ENCODE data around the gene PAX6.

Gene PAX6

DNA sequence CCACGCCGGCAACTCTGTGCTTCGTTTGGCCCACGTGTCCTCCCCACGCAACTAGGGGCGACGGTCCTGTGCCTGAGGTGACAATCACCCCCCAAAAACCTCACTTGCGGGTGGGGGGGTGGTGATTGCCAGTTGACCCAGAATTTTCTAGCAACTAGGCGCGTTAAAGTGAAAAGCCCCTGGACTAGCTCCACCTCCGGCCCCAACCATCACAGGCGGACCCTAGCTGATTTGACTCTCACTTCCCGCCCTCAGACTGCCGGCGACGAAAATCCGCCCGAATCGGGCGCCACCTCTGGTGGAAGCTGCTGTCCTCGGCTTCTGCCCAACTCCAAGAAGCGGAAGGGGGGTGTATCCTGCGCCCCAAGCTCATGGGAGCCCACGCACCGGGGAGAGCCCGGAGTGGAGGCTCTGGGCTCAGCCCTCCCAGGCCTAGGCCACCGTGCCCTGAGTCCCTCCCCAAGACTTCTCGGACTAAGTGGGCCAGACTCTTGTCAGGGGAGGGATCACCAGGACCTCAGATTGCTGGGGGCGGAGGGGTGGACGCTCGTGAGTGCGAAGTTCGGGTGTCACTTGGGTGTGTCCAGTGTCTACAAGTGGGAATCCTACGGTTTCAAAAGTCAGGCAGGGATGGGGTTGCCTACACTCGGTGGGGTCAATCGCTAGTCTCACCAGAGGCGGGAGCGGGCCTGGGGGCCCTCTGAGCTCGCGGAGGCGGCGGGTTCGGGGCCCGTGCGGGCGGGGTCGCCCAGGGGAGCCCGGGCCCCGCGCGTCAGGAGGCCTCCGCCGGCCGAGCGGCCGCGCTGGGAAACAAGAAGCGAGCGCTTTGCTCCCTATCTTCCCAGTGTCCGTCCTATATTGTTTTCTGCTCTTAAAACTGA, 12.3 kb downstream of the PAX6 start:
- no peak for FAIRE-seq
- DNase-seq (ENCODE audit: low spot score) = no peak

DNA sequence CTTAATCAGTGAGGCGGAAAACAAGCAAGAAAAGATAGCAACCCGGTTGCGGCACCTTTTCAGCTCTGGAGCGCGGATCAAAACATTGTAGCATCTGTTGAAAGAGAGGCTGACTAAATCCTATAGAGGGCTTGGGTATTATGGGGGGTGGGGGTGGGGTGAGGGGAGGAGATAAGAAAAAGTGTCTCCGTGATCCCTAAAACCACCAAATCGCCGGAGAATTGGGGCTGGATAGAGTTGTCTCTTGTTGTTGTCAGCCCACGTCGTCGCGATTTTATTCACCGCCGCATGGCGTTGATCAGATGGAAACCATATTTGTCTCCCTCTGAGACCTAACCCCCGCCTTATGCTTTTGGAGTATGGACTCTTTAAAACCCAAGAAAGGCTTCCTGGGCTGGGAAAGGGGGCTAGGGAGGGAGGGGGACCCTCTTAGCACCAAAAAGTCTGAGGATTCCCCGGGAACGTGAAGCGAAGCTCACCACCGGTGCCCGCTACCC, 13.0 kb downstream of the PAX6 start:
- DNase-seq (ENCODE audit: low spot score) = no peak
- FAIRE-seq = no peak

DNA sequence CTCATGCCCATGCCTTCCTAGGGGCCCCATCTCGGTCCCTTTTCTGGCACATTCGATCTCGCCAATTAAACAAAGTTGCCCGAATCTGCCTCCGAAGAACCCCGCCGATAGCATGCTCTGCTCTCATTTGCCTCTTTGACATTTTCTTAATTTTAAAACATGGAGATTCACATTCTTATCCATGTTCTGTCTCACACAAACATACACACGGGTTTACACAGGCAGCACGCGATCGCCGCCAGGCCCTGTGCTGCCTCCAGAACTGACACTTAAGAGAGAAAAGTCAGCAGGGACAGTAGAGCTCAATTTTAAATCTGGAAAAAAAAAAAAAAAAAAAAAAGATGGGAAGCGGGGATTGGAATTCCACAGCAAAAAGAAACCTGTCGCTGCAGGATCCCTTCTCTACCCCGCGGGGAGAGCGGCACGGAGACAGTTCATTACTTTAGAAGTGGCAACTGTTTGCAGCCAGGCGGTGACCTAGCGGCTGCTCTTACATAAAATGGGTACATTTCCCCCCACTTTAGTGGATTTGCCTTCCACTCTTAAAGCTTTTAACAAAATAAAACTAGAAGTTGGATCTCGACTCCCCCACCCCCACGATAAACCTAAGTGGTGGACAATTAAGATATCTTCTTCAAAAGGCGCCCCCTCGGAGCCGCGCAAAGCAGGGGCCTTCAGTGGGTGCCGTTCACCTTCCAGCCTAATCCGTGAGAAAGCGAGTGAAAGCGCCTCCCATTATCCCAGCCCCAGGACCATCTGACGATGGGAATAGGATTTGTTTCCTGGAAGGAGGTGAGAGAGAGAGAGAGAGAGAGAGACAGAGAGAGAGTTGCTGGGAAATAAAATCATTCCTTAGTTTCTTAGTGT, 13.7 kb downstream of the PAX6 start:
- no peak for DNase-seq (ENCODE audit: low spot score)
- no peak for FAIRE-seq

DNA sequence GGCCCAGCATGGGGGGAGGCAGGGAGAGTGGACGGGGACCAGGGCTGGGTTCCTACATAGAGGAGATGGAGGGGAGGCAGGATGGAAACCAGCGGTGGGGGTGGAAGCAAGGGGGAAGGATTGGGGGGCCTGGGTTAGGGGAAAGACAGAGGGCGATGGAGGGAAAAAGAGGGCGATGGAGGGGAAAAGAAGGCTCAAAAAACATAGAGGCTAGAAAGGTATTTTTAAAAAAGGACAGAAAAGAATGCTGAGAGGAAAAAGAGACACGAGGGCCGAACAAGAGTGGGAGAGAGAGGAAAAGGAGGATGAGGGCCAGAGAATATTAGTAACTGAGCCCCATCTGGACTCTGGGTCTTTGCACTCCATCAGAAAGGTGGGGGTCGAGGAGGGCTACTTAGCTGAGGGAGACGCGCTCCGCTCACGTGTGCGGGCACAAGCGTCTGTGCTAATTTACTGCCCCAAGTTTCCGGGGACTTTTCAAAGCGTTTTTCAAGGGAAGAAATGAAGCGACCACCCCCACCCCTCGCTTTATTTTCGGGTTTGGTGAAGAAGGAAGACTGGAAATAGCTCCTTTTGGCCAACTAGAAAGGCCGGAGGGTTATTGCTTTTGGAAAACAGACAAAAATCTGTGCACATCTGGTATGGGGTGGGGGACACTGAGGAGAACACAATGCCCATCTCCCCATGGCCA, 14.5 kb downstream of the PAX6 start:
- no peak for FAIRE-seq
- no peak for DNase-seq (ENCODE audit: low spot score)

DNA sequence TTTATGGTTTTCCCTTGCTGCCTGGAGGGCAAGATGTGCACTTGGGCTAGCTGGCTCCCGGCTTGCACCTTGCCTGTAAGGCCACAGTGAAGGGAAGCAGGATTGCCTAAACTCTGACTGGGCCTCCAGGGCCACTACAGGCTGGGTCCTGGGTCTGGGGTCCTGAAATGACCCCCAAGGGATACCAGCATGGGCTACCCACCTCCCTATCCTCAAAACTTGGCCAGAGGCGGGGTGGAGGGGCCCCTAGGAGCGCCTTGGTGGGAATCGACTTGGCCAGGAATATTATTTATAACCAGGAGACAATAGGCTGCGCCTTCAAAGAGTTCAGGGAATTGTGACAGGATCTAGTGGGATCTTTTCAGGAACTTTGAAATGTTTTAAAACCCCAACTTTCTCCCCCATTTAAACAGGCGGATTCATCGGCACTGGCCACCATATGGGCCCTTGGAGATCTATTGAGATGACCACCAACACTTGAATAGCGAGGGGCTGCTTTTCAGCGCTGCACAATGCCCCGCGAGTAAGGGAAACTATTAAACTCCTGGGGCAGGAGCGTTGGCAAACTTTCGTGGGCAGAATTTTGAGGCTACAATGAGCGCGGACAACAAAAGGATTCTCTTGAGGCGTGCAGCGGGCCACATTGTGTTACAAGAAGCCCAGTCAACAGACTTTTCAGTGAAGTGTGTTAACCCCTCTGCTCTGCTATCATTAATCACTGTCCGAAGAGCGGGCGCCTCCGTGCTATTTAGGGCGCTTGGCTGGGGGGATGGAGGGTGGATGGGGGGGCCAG, 15.2 kb downstream of the PAX6 start:
- no peak for FAIRE-seq
- no peak for DNase-seq (ENCODE audit: low spot score)

DNA sequence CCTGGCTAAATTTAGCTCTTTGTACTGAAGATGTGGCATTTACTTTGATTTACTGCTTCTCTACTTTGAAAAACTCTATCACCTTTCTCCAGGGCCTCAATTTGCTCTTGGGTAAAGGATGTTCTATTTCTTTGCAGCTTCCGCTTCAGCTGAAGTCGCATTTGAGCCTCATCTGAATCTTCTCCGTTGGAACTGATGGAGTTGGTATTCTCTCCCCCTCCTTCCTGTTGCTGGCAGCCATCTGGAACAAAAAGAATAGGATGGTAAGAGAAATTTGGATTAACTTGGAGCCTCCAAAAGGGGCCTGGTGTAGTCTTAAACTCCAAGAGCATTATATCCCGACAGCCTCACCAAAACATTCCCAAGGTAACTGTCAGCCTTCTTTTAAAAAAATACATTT, 16.6 kb downstream of the PAX6 start:
- no peak for DNase-seq (ENCODE audit: low spot score)
- FAIRE-seq = no peak

DNA sequence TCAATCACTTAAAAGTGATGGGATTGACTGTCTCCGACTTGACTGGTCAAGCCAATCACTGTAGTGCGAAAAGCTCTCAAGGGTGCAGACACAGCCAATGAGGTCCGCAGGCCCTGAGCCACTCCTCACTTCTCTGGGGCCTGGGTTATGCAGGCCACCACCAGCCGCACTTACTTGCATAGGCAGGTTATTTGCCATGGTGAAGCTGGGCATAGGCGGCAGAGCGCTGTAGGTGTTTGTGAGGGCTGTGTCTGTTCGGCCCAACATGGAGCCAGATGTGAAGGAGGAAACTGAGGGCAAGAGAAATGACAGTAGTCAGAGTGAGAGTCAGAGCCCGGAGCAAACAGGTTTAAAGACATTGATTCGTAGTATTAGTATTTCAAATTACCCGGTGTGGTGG, 17.9 kb downstream of the PAX6 start:
- DNase-seq (ENCODE audit: low spot score) (no peak), FAIRE-seq (no peak)

DNA sequence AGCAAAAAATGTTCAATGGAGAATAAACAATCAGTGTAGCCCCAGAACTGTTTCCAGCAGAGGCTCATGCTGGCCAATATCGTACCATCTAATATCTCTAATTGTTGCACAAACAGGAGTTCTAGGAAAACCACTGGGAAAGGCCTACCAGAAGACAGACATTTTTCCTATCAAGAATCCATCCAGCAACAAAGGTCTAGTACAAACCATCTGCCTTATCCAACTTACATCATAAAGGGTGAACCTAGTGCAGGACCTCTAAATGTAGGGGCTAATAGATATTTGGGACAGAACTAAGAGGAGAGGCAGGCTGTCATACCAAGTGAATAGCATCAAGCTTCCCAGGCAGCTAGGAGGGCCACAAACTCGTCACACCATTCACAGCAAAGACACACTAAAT, 18.7 kb downstream of the PAX6 start:
- FAIRE-seq = no peak
- no peak for DNase-seq (ENCODE audit: low spot score)

DNA sequence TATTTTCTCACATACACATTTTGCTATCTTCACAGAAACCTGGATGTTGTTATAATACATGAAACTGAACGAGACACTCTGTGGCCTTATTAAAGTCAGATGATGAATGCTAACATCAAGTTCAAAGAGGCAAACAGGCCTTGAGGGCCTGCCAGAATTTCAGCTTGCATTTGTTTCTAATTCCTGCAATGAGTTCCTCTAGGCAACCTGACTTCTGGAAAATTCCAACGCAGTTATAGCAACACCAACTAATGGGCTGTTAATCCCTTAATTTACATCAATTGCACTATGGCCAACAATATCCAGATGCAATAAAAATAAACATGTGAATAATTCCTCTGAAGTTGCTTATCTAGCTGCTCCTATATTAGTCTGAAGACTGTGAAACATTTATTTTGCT, 19.1 kb downstream of the PAX6 start:
- no peak for FAIRE-seq
- DNase-seq (ENCODE audit: low spot score) = no peak

DNA sequence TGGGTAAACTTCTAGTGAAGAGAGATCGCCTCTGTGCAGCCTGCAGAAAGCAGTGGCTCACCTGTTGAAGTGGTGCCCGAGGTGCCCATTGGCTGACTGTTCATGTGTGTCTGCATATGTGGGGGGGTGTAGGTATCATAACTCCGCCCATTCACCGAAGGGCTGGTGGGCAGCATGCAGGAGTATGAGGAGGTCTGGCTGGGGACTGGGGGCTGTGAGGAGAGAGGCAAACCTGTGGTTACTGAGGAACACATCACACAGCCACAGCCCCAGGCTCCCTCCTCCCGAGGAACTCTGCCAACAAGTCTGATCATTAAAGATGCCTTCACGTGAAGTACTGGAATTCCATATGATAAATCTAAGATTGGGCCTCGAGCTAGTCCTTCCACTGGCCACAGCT, 20.5 kb downstream of the PAX6 start:
- FAIRE-seq (no peak), DNase-seq (ENCODE audit: low spot score) (no peak)

DNA sequence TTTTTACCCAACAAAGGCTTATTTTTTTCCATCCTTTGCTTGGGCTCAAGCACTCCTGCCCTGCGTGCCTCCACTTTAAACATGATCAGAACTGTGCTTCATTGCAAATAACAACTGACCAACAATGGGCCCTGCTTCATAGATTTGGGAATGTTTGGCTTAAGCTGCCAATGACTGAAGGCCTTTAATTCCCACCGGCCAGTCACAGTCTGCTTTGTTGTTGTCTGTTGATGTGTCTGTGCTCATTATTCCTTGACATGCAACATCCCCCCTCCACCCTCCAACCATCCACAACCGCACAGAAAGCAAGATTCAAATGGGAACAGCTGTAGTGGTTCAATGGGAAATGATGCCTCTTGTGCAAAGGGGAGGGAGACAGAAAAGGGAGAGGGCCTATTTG, 23.0 kb downstream of the PAX6 start:
- DNase-seq (ENCODE audit: low spot score) (no peak), FAIRE-seq (no peak)

DNA sequence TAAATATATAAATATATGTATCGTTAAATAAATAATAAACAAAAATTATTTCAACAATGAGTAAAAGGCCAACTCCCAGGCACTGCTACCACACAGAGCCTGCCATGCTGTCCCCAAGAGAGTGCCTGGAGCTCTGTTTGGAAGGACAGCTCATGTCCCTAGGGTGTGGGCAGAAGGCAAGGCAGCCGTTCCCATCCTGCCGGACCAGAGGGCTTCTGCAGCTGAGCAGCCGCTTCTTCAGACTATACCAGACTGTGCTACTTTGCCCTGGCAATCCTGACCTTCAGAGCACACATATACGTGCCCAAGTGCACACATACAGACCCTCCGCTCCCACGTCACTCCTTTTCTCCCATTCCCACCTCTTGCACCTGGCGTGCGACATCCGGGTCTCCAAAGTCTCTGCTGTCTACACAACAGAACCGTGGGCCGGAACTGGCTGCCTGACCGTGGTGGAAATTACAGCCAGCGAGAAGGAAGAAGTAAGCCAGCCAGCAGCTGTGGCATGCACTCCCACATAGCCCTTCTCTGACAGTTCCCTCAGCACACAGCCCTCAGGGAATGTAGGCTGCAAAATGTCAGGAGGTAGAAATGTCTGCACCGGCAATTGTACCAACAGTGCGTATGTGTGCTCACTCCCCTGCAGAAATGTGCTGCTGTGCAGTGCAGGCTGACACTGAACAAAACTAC, 24.0 kb downstream of the PAX6 start:
- DNase-seq (ENCODE audit: low spot score) (no peak), FAIRE-seq (no peak)

DNA sequence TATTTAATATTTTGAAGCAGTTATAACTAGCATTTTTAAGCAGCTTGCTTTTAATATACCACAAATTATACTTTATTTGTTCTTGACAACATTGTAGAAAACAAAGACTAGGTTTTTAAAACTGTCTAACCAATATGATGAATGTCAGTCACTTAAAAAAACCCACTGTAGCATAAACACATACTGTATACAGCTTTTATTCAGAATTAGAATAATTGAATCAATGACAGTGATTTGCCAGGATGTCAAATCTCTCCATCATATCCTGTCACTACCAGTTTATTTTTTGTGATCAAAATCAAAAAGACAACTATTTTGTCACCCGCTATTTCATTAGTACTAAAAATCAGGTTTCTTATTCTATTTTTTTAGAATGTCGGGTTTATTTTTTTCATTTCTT, 26.5 kb downstream of the PAX6 start:
- no peak for FAIRE-seq

DNA sequence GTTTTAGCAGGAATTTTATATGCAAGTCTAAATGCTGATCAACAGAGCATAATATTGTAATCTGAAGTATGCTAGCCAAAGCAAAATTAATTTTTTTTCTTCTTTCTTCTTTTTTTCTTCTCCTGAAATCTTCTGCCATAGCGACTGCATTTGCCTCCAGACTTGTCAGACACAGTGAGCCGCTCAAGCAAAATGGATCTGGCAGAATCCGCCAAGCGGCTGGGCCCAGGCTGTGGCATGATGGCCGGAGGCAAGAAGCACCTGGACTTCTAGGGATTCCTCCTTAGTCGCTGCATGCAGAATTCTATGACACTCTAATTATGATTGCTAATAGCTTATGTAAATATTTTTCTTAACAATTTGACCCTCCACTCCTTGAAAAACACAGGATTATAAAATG, 27.9 kb downstream of the PAX6 start:
- DNase-seq (ENCODE audit: low spot score) = no peak
- no peak for FAIRE-seq

More for the DNA sequence above, 26.5 kb downstream of the PAX6 start:
- no peak for DNase-seq (ENCODE audit: low spot score)

DNA sequence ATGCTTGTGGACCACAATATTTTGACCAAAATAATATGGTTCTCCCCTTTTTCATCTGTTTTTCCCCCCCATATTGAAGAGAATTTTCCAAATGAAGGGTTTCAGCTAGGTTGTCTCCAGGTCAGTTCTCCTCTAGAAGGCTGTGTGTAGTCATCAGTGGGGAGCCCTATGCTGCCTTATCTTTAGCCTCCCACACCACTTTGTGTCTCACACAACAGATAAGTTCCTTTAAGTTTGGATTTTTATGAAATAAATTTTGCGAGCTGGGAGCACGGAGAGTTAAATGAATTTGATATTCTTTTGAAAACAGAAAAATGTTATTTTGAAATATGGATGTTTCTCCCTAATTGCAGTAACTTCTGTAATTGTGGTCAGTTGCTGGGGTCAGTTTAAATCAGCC, 28.9 kb downstream of the PAX6 start:
- DNase-seq (ENCODE audit: low spot score) (no peak), FAIRE-seq (no peak)

DNA sequence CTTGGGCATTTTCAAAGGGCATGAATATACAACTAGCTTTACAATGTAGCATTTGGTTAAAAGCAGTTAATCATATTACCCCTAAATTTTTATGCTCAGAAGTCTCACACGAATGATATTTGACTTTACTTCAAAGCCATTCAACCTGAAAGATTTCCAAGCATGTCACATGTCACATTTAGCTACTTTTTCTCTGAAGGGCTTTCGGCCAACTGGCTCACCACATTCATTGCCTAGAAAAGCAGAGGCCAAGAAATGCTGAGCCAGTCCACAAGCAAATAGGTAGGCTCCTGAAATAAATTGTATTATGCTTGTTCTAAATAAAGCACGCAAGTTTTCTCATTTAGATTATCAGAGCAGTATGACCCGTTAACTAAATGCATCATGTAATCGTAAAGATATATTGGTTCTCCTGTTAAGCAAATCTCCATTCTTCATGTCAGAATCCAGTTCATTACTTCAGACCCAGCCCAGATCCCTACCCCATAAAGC, 30.6 kb downstream of the PAX6 start:
- no peak for FAIRE-seq
- no peak for DNase-seq (ENCODE audit: low spot score)

DNA sequence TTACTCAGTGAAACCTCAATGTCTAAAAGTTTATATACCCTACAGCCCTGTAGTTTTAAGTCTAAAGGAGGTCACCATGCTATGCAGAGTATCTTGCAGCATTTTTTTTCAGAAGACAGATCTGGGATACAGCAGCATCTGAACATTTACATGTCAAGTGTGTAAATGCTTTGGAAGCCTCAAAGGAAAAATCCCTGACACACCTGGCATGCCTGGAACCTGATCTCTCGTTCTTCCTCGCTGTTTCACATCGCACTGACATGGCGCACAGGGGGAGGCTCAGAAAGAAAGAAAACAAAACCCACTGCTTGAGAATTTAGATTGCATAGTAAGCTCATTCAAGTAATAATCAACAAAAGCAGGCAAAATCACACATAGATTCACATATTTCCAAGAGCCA, 31.0 kb downstream of the PAX6 start:
- DNase-seq (ENCODE audit: low spot score) = no peak
- no peak for FAIRE-seq

DNA sequence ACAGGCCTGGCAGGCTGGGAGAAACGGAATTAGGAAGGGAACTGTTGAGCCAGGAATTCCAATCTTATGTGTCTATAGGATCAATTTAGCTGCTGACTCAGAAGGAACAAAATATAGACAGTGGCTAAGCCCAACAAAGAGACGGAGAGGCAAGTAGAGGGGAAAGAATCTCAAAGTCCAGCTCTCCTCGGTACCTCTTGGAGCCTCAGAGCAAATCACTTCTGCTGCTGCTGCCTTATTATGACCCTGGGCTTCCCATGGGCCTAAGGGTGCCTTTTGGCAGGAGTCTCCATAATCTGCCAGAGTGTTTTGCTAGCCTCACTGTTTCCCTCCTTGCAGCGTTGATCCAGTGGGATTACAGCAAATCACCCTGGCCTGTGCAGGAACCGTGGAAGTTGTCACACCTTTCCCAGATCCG, 31.7 kb downstream of the PAX6 start:
- peak; percentile 32 for DNase-seq (ENCODE audit: low spot score)
- no peak for FAIRE-seq

DNA sequence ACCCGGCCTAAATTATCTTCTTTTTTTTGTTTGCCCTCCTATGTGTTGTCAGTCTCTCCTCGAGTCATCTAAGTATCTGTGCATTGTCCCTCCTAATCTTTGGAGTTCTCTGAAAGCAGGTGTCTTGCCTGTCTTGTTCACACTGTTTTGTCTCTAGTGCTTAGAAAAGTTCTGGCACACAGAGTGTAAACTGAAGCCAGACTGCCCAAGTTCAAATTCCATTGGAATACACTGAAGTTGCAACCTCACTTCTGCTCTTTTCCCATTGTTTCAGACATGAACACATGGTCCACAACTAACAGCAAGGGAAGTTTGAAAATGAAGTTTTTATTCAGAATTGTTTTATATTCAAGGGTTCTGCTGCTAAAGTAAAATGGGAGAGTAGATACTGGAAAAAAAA, 38.7 kb downstream of the PAX6 start:
- FAIRE-seq (no peak), DNase-seq (ENCODE audit: low spot score) (no peak)

DNA sequence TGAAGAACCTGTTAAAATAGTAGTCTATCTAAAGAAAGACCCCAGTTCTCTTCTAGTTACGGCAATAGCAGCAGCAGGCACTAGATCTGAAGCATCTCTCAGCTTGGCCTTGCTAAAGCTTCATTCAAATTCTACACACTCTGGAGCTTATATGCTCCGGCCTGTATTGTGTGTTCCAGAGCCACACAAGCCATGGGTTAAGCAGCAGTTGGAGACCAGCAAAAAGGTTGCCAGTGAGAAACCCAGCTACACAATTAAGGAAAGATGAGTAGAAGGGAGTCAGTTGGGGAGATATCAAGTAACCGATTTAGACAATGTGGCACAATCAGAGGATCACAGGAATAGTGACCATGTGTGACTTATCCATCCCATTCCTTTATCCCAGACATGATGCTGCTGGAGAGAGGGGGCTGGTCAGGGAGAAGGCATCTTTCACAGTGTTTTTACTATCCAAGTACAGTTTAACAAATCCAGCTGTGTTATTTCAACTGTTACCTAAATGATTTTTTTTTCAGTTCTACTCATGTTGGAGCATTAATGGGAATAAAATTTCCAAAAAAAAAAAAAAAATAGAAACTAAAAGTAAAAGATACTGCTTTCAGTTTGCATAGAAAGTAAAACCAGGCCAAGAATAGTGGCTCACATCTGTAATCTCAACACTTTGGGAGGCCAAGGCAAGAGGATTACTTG, 41.0 kb downstream of the PAX6 start:
- DNase-seq (ENCODE audit: low spot score) = no peak
- no peak for FAIRE-seq
